Hepatocyte (in vitro differentiated cells): ENCODE measurements around the gene NUP62. TPM values are rescaled to one million over a fixed set of nuclear protein-coding genes. Genes with fewer than 3 reads are reported as not detected.

Experiments
- DNase-seq: peaks from one replicate; pipeline ENCODE4 v3.0.0-alpha.2; 2016; ENCODE audit warnings: low spot score
- H2AFZ ChIP-seq: fragments of 200-600 bp; sonication (generic); 2 replicates; pipeline ENCODE4 v1.6.0; 2016; ENCODE audit warnings: antibody characterized with exemption, mild to moderate bottlenecking
- H3K27ac ChIP-seq: fragments of 200-600 bp; sonication (generic); 2 replicates; pipeline ENCODE4 v1.5.1; 2016; ENCODE audit warnings: mild to moderate bottlenecking
- H3K27me3 ChIP-seq: fragments of 200-600 bp; sonication (generic); 2 replicates; pipeline ENCODE4 v1.6.1; 2016
- H3K36me3 ChIP-seq: fragments of 200-600 bp; sonication (generic); replicated peaks from 2 replicates; pipeline ENCODE4 v1.5.1; 2016; ENCODE audit warnings: low read depth; ENCODE audit not compliant: insufficient read depth
- H3K4me1 ChIP-seq: fragments of 200-600 bp; sonication (generic); 2 replicates; pipeline ENCODE4 v1.5.1; 2016; ENCODE audit warnings: mild to moderate bottlenecking, moderate library complexity; ENCODE audit not compliant: insufficient read depth
- H3K4me2 ChIP-seq: fragments of 200-600 bp; sonication (generic); 2 replicates; pipeline ENCODE4 v1.6.0; 2016
- H3K4me3 ChIP-seq: fragments of 200-600 bp; sonication (generic); 2 replicates; pipeline ENCODE4 v1.5.1; 2016; ENCODE audit warnings: mild to moderate bottlenecking
- H3K79me2 ChIP-seq: fragments of 200-600 bp; sonication (generic); 2 replicates; pipeline ENCODE4 v1.6.0; 2017; ENCODE audit warnings: mild to moderate bottlenecking
- H3K9me2 ChIP-seq: fragments of 200-600 bp; sonication (generic); replicated peaks from 2 replicates; pipeline ENCODE4 v1.6.0; 2017; ENCODE audit warnings: mild to moderate bottlenecking; ENCODE audit not compliant: insufficient read depth
- H3K9me3 ChIP-seq: fragments of 200-600 bp; sonication (generic); 2 replicates; pipeline ENCODE4 v1.5.1; 2016; ENCODE audit warnings: low read depth, mild to moderate bottlenecking
- H4K20me1 ChIP-seq: fragments of 200-600 bp; sonication (generic); 2 replicates; pipeline ENCODE4 v1.6.0; 2016; ENCODE audit warnings: mild to moderate bottlenecking; ENCODE audit not compliant: insufficient read depth, poor library complexity, severe bottlenecking
- CTCF ChIP-seq: fragments of 200-600 bp; sonication (generic); IDR thresholded peaks from 2 replicates; pipeline ENCODE4 v1.5.1; 2016; ENCODE audit warnings: antibody characterized with exemption, mild to moderate bottlenecking; ENCODE audit not compliant: poor library complexity
- EZH2 ChIP-seq: fragments of 200-600 bp; sonication (generic); IDR thresholded peaks from 2 replicates; pipeline ENCODE4 v1.6.1; 2016; ENCODE audit warnings: antibody characterized with exemption, mild to moderate bottlenecking, borderline replicate concordance
- EZH2phosphoT487 ChIP-seq: fragments of 200-600 bp; sonication (generic); IDR thresholded peaks from one replicate; pipeline ENCODE4 v1.6.1; 2018; ENCODE audit warnings: antibody characterized with exemption, mild to moderate bottlenecking, low read depth, moderate library complexity; ENCODE audit not compliant: unreplicated experiment, severe bottlenecking
- WGBS: methylation state at CpG from one replicate; pipeline ENCODE4 v1.1.6; 2016; ENCODE audit warnings: low lambda C conversion rate; ENCODE audit errors: missing lambda C conversion rate; 5-methylcytosine and 5-hydroxymethylcytosine counted together
- polyA plus RNA-seq: library from polyadenylated mRNA; unstranded; fragments of >200 nt; fragmentation: Nextera tagmentation; extraction: Ambion mirVana; gene quantifications from 2 replicates; pipeline ENCODE4 v1.2.1, GENCODE V29; 2016
- total RNA-seq: library from RNA; depleted of rRNA; stranded (reverse); fragments of >200 nt; gene quantifications from 2 replicates; pipeline ENCODE4 v1.2.3, GENCODE V29; 2014

Gene NUP62
- total and polyA plus RNA-seq, 2 experiments from 2014 or later: 33.5 to 33.8 TPM

GRCh38 chr19:49892716-49893115 is 36.6 kb downstream of the NUP62 start:
- Histone ChIP-seq H2AFZ (no peak overlapping the region), H3K4me3 (no peak overlapping the region), H3K4me2 (no peak overlapping the region), H3K79me2 (no peaks in the 10 kb centered on the region), H3K4me1 (peaks cover 7% of the 10 kb centered on the region), H3K9me3 (no peaks in the 10 kb centered on the region), H4K20me1 (no peaks in the 10 kb centered on the region), H3K9me2 (no peaks in the 10 kb centered on the region), H3K36me3 (no peaks in the 10 kb centered on the region), H3K27me3 (no peaks in the 10 kb centered on the region), H3K27ac (no peak overlapping the region)
- TF ChIP-seq EZH2phosphoT487: no peak
- TF ChIP-seq CTCF: no peak
- TF ChIP-seq EZH2: no peak
- WGBS: 100% methylated on average over 1 of the region's 1 CpG
- no peak for DNase-seq

- TF ChIP-seq CTCF: no peak
- no peak for TF ChIP-seq EZH2phosphoT487
- TF ChIP-seq EZH2: no peak
- Histone ChIP-seq H3K4me2 (no peak overlapping the region), H3K36me3 (no peaks in the 10 kb centered on the region), H3K9me2 (no peaks in the 10 kb centered on the region), H2AFZ (no peak overlapping the region), H3K27ac (no peak overlapping the region), H3K27me3 (no peaks in the 10 kb centered on the region), H3K79me2 (no peaks in the 10 kb centered on the region), H3K9me3 (no peaks in the 10 kb centered on the region), H3K4me3 (no peak overlapping the region), H3K4me1 (peaks cover 7% of the 10 kb centered on the region), H4K20me1 (no peaks in the 10 kb centered on the region)
- WGBS: 90% methylated on average over 17 of the region's 17 CpGs
- DNase-seq: no peak
These were observed 37.9 kb downstream of the NUP62 start for GRCh38 chr19:49891393-49891792.

- H3K79me2 ChIP-seq: no peaks in the 10 kb centered on the region
- no peaks in the 10 kb centered on the region for H3K9me2 ChIP-seq
- 25% methylated on average over 42 of the region's 69 CpGs for WGBS
- no peaks in the 10 kb centered on the region for H3K27me3 ChIP-seq
- no peak overlapping the region for H3K27ac ChIP-seq
- H3K4me1 ChIP-seq: peaks cover 7% of the 10 kb centered on the region
- H3K4me2 ChIP-seq: peak overlapping the region; percentile 85
- no peak overlapping the region for H2AFZ ChIP-seq
- H4K20me1 ChIP-seq: no peaks in the 10 kb centered on the region
- H3K4me3 ChIP-seq: no peak overlapping the region
- TF ChIP-seq EZH2phosphoT487: no peak
- DNase-seq: peak; percentile 58
- no peaks in the 10 kb centered on the region for H3K9me3 ChIP-seq
- H3K36me3 ChIP-seq: no peaks in the 10 kb centered on the region
These were observed 38.7 kb downstream of the NUP62 start for GRCh38 chr19:49890349-49891311.

GRCh38 chr19:49889687-49890348 is 39.5 kb downstream of the NUP62 start:
- H2AFZ ChIP-seq: no peak overlapping the region
- H3K4me1 ChIP-seq: peaks cover 7% of the 10 kb centered on the region
- no peaks in the 10 kb centered on the region for H3K9me2 ChIP-seq
- H4K20me1 ChIP-seq: no peaks in the 10 kb centered on the region
- DNase-seq: peak; percentile 78
- no peaks in the 10 kb centered on the region for H3K9me3 ChIP-seq
- no peak overlapping the region for H3K4me3 ChIP-seq
- H3K27ac ChIP-seq: no peak overlapping the region
- 47% methylated on average over 70 of the region's 71 CpGs for WGBS
- no peaks in the 10 kb centered on the region for H3K79me2 ChIP-seq
- no peaks in the 10 kb centered on the region for H3K36me3 ChIP-seq
- no peak for TF ChIP-seq EZH2
- TF ChIP-seq CTCF: peak; percentile 61
- TF ChIP-seq EZH2phosphoT487: no peak
- peak overlapping the region; percentile 85 for H3K4me2 ChIP-seq
- H3K27me3 ChIP-seq: no peaks in the 10 kb centered on the region
